Osteocyte (in vitro differentiated cells): ENCODE data around the gene SETSIP. TPM values are rescaled to one million over a fixed set of nuclear protein-coding genes. Genes with fewer than 3 reads are reported as not detected.

Experiments used
- DNase-seq: peaks from one replicate; pipeline ENCODE4 v3.0.0; 2021; ENCODE audit warnings: mixed read lengths; ENCODE audit not compliant: unreplicated experiment; ENCODE audit errors: extremely low spot score
- H3K27ac Mint-ChIP-seq: one replicate; pipeline ENCODE4 v1.8.0; 2021; ENCODE audit warnings: mild to moderate bottlenecking, mixed read lengths; ENCODE audit not compliant: unreplicated experiment
- H3K27me3 Mint-ChIP-seq: one replicate; pipeline ENCODE4 v1.8.0; 2021; ENCODE audit warnings: mixed read lengths; ENCODE audit not compliant: unreplicated experiment
- H3K36me3 Mint-ChIP-seq: one replicate; pipeline ENCODE4 v1.8.0; 2021; ENCODE audit warnings: mixed read lengths; ENCODE audit not compliant: unreplicated experiment
- H3K4me1 Mint-ChIP-seq: one replicate; pipeline ENCODE4 v1.8.0; 2021; ENCODE audit warnings: mixed read lengths; ENCODE audit not compliant: unreplicated experiment
- H3K4me3 Mint-ChIP-seq: one replicate; pipeline ENCODE4 v1.8.0; 2021; ENCODE audit warnings: mild to moderate bottlenecking, moderate library complexity, mixed read lengths; ENCODE audit not compliant: unreplicated experiment
- H3K9me3 Mint-ChIP-seq: one replicate; pipeline ENCODE4 v1.8.0; 2021; ENCODE audit warnings: mixed read lengths; ENCODE audit not compliant: unreplicated experiment
- long read RNA-seq: library from polyadenylated mRNA; unstranded; transcript quantifications from one replicate; pipeline ENCODE4 v2.0.0, GENCODE V29; 2021
- total RNA-seq: library from RNA; stranded (reverse); gene quantifications from 2 replicates; pipeline ENCODE4 v1.2.1, GENCODE V29; 2021
- TF ChIP-seq, protein P1 (sequence below): fragments of 200-600 bp; sonication (generic); IDR thresholded peaks from 2 replicates; pipeline ENCODE4 v1.5.0; 2021; ENCODE audit warnings: antibody characterized with exemption, mild to moderate bottlenecking, moderate library complexity

Gene SETSIP, protein sequence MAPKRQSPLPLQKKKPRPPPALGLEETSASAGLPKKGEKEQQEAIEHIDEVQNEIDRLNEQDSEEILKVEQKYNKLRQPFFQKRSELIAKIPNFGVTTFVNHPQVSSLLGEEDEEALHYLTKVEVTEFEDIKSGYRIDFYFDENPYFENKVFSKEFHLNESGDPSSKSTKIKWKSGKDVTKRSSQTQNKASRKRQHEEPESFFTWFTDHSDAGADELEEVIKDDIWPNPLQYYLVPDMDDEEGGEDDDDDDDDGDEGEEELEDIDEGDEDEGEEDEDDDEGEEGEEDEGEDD
- not detected in 2 replicates for total RNA-seq
- long read RNA-seq = 0 reads

DNA sequence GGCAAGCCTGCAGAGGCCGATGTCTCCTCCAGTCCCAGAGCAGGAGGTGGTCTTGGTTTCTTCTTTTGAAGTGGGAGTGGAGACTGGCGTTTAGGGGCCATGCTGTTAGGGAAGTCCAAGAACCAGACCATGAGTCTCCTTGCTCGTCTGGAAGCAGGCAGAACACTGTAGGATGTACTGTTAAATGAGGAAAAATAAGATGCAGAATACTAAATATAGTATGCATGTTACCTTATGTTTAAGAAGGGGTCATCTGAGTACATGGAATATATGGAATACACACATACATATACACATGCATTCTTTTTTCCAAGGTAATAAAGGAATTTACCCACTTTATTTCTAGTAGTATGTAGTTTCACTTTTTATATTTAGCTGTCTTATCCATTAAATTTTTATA lies at the start of gene SETSIP:
Gene SETSIP, minus strand, starts transcription at position 101 of the 400 bp plus-strand sequence. Its CDS starts 0 bp downstream, at position 101.
- Mint-ChIP-seq H3K36me3 (no peaks in the 10 kb centered on the region), H3K4me3 (no peak within 1 kb of the TSS), H3K4me1 (peaks cover 6% of the 10 kb centered on the region), H3K9me3 (no peaks in the 10 kb centered on the region), H3K27ac (no peak within 1 kb of the TSS), H3K27me3 (peaks cover 19% of the 10 kb centered on the region)
- DNase-seq = no peak
- TF ChIP-seq, protein P1, sequence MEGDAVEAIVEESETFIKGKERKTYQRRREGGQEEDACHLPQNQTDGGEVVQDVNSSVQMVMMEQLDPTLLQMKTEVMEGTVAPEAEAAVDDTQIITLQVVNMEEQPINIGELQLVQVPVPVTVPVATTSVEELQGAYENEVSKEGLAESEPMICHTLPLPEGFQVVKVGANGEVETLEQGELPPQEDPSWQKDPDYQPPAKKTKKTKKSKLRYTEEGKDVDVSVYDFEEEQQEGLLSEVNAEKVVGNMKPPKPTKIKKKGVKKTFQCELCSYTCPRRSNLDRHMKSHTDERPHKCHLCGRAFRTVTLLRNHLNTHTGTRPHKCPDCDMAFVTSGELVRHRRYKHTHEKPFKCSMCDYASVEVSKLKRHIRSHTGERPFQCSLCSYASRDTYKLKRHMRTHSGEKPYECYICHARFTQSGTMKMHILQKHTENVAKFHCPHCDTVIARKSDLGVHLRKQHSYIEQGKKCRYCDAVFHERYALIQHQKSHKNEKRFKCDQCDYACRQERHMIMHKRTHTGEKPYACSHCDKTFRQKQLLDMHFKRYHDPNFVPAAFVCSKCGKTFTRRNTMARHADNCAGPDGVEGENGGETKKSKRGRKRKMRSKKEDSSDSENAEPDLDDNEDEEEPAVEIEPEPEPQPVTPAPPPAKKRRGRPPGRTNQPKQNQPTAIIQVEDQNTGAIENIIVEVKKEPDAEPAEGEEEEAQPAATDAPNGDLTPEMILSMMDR = no peak

DNA sequence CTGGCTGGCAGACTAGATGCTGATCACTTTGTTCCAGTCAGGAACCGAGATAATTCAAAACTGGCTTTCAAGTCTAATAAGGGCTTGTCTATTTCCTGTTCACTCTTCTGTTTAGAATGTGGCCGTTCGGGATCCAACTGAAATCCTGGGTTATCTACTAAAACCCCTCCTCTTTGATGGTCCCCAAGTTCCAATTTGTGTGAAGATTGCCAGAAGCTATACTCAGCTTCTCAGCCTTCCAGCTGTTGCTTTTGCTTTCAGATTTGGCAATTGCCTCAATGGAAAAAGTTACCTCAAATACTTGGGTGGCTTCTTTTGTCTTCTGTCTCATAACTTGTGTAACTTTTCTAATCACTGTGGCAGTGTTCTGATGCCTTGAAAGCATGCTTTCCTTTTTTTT lies 48.7 kb upstream of the SETSIP start:
- peaks cover 4% of the 10 kb centered on the region for H3K27me3 Mint-ChIP-seq
- TF ChIP-seq, protein P1 = no peak
- no peak for DNase-seq
- H3K27ac Mint-ChIP-seq = no peak overlapping the region
- H3K9me3 Mint-ChIP-seq = no peaks in the 10 kb centered on the region
- H3K36me3 Mint-ChIP-seq = peaks cover 2% of the 10 kb centered on the region
- H3K4me1 Mint-ChIP-seq = no peaks in the 10 kb centered on the region
- H3K4me3 Mint-ChIP-seq = no peak overlapping the region

DNA sequence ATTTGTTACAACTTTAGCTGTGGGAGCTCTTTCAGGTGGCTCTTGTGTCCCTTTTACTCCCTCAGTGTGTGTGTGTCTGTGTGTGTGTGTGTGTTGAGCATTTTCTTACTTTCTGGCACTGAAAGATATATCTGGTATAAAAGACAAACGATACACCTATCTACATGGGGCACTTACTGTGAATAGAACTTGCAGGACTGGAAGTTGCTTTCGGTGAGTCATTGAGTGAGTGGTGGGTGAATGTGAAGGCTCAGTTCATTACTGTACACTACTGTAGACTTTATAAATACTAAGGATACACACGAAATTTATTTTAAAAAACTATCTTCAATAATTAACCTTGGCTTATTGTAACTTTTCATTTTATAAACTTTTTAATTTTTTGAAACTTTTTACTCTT lies 43.6 kb upstream of the SETSIP start:
- H3K27me3 Mint-ChIP-seq = no peaks in the 10 kb centered on the region
- H3K4me1 Mint-ChIP-seq = no peaks in the 10 kb centered on the region
- H3K36me3 Mint-ChIP-seq = no peaks in the 10 kb centered on the region
- DNase-seq = no peak
- H3K9me3 Mint-ChIP-seq = no peaks in the 10 kb centered on the region
- H3K4me3 Mint-ChIP-seq = no peak overlapping the region
- no peak overlapping the region for H3K27ac Mint-ChIP-seq
- TF ChIP-seq, protein P1 = no peak

DNA sequence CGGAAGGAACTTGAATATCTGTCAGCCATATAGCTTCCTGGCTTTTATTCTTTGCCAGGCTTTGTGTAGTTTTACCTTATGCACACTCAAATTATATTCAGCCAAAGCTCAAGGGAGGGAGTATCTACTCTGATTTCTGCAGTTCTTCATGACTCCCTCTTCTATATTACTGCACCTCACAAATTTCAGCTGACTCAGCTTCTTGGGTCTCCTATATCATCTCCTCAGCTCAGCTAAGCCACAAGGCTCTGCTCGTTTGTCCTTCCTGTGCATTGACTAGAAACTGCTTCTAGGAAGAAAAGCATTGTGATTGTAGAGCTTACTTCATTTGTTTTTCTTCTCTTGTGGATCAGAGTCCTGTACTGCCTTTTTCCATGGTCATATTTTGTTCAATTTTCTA lies 42.3 kb upstream of the SETSIP start:
- DNase-seq = no peak
- H3K9me3 Mint-ChIP-seq = no peaks in the 10 kb centered on the region
- no peak overlapping the region for H3K4me3 Mint-ChIP-seq
- H3K27me3 Mint-ChIP-seq = no peaks in the 10 kb centered on the region
- TF ChIP-seq, protein P1 = no peak
- no peak overlapping the region for H3K27ac Mint-ChIP-seq
- H3K36me3 Mint-ChIP-seq = no peaks in the 10 kb centered on the region
- H3K4me1 Mint-ChIP-seq = no peaks in the 10 kb centered on the region

DNA sequence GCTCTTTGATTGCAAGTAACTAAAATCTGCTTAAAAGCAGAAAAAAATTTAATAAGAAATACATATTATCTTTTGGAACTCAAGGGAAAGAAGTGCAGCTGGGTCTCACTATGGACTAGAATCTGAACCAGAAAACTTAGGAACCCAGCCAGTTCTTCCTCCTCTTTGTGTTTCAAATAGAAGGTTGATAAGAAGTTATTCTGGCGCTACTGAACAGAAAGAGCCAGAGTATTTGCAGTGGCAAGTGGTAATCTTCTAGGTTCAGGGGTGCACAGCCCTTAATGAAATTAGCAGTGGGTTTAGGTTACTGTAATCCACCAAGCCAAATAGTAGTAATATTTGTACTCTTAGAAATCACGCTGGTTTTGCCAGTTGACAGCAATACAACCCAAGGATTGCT lies 33.4 kb upstream of the SETSIP start:
- Mint-ChIP-seq H3K9me3 (no peaks in the 10 kb centered on the region), H3K36me3 (peaks cover 3% of the 10 kb centered on the region), H3K4me1 (no peaks in the 10 kb centered on the region), H3K4me3 (no peak overlapping the region), H3K27ac (no peak overlapping the region), H3K27me3 (peaks cover 2% of the 10 kb centered on the region)
- TF ChIP-seq, protein P1 = no peak
- no peak for DNase-seq
